HCT116 (cell line): ENCODE measurements around the gene RELB. TPM values are rescaled to one million over a fixed set of nuclear protein-coding genes. Genes with fewer than 3 reads are reported as not detected.

Experiments used
- ATAC-seq: fragments of 200-7000 bp; cut with Tn5 transposase; 2 replicates; pipeline ENCODE4 v1.9.1; 2020; ENCODE audit warnings: mild to moderate bottlenecking, moderate library complexity
- BruUV-seq: library from RNA; stranded (reverse); fragments of 400-500 nt; replicated peaks from 2 replicates; lab custom pipeline; 2021; lab: Mats Ljungman, UMichigan
- CTCF ChIA-PET: fragments of 300-600 bp; sonication (Branson Sonifier 250); formaldehyde crosslinking; loops from one replicate; lab custom pipeline; 2021; ENCODE audit warnings: antibody characterized with exemption; lab: Charles Lee
- POLR2A ChIA-PET: fragments of 300-600, 350-600 bp; sonication (Branson Sonifier 250); formaldehyde crosslinking; loops from one replicate; lab custom pipeline; 2021; ENCODE audit warnings: antibody characterized with exemption; lab: Charles Lee
- RAD21 ChIA-PET, 2 experiments: fragments of 300-600 bp; sonication (Branson Sonifier 250); formaldehyde crosslinking; loops; one replicate each; lab custom pipeline; 2023; ENCODE audit warnings: low total read pairs in 2 of 2; ENCODE audit not compliant: uncharacterized antibody in 2 of 2, unreplicated experiment in 2 of 2, low non-redundant PET in 1 of 2; lab: Charles Lee
- DNase-seq: peaks from one replicate; pipeline ENCODE4 v3.0.0-alpha.2; 2010; ENCODE audit warnings: low read depth, low spot score
- H2AFZ ChIP-seq: fragments of 200-600 bp; shearing (Covaris generic), sonication (generic); 2 replicates; pipeline ENCODE4 v1.6.1; 2017; ENCODE audit warnings: low read depth, mixed run types, mixed read lengths, antibody characterized with exemption, low read length; ENCODE audit not compliant: poor library complexity, severe bottlenecking
- H3K27ac ChIP-seq: 2 replicates; pipeline ENCODE4 v1.5.1; 2012; ENCODE audit warnings: low read depth, low read length
- H3K27me3 ChIP-seq: fragments of 200-600 bp; sonication (generic); 2 replicates; pipeline ENCODE4 v1.6.1; 2016; ENCODE audit warnings: mixed run types, low read length, mixed read lengths; ENCODE audit not compliant: insufficient read depth
- H3K36me3 ChIP-seq, 2 experiments: fragments of 200-500 bp in 1 of 2; fragments of 200-600 bp in 1 of 2; sonication (Bioruptor generic) in 1 of 2; sonication (generic) in 1 of 2; 2 replicates each; pipeline versions ENCODE4 v1.5.1 to v1.6.1; 2014 to 2016; ENCODE audit warnings: low read length in 2 of 2, inconsistent platforms in 1 of 2, mixed read lengths in 1 of 2, mixed run types in 1 of 2; ENCODE audit not compliant: insufficient read depth in 2 of 2, control insufficient read depth in 1 of 2
- H3K4me1 ChIP-seq, 2 experiments: fragments of 200-600 bp in 1 of 2; sonication (generic) in 1 of 2; 2 replicates each; pipeline versions ENCODE4 v1.5.1 to v1.6.1; 2012 to 2017; ENCODE audit warnings: low read length in 2 of 2, inconsistent platforms in 1 of 2, mild to moderate bottlenecking in 1 of 2, mixed read lengths in 1 of 2, mixed run types in 1 of 2, moderate library complexity in 1 of 2; ENCODE audit not compliant: insufficient read depth in 2 of 2, control insufficient read depth in 1 of 2
- H3K4me2 ChIP-seq: fragments of 200-600 bp; sonication (generic); 2 replicates; pipeline ENCODE4 v1.6.1; 2017; ENCODE audit warnings: mixed run types, low read length, mixed read lengths
- H3K4me3 ChIP-seq, 2 experiments: fragments of 200-600 bp in 1 of 2; sonication (generic) in 1 of 2; replicated peaks in 1 of 2; 2 replicates each; pipeline ENCODE4 v1.5.1; 2011 to 2016; ENCODE audit warnings: low read length in 2 of 2, control low read depth in 1 of 2, low read depth in 1 of 2, mild to moderate bottlenecking in 1 of 2, mixed read lengths in 1 of 2, mixed run types in 1 of 2
- H3K79me2 ChIP-seq: fragments of 200-600 bp; sonication (generic); 2 replicates; pipeline ENCODE4 v1.6.1; 2017; ENCODE audit warnings: mild to moderate bottlenecking, mixed run types, low read length, moderate library complexity, mixed read lengths; ENCODE audit not compliant: insufficient read depth
- H3K9ac ChIP-seq: fragments of 200-600 bp; sonication (generic); 2 replicates; pipeline ENCODE4 v1.6.1; 2016; ENCODE audit warnings: low read length, mixed read lengths
- H3K9me2 ChIP-seq: fragments of 200-600 bp; sonication (generic), shearing (Covaris generic); 2 replicates; pipeline ENCODE4 v1.6.1; 2017; ENCODE audit warnings: mixed run types, mild to moderate bottlenecking, moderate library complexity; ENCODE audit not compliant: insufficient read depth
- H3K9me3 ChIP-seq, 2 experiments: fragments of 200-500 bp in 1 of 2; fragments of 200-600 bp in 1 of 2; sonication (Bioruptor generic) in 1 of 2; sonication (generic) in 1 of 2; 2 replicates each; pipeline ENCODE4 v1.6.1; 2014 to 2017; ENCODE audit warnings: low read length in 2 of 2, mixed read lengths in 2 of 2, inconsistent platforms in 1 of 2, low read depth in 1 of 2, mild to moderate bottlenecking in 1 of 2, mixed run types in 1 of 2, moderate library complexity in 1 of 2; ENCODE audit not compliant: control insufficient read depth in 1 of 2, insufficient read depth in 1 of 2
- H4K20me1 ChIP-seq: fragments of 200-600 bp; sonication (generic), shearing (Covaris generic); 2 replicates; pipeline ENCODE4 v1.6.1; 2017; ENCODE audit warnings: mixed run types, mild to moderate bottlenecking, moderate library complexity; ENCODE audit not compliant: insufficient read depth
- CEBPB ChIP-seq: IDR thresholded peaks from 2 replicates; pipeline ENCODE4 v1.6.1; 2012; ENCODE audit warnings: low read depth
- EGR1 ChIP-seq: IDR thresholded peaks from 2 replicates; pipeline ENCODE4 v1.6.1; 2012; ENCODE audit warnings: low read depth
- ELF1 ChIP-seq: IDR thresholded peaks from 2 replicates; pipeline ENCODE4 v1.6.1; 2012; ENCODE audit warnings: low read depth, borderline replicate concordance
- FOSL1 ChIP-seq: IDR thresholded peaks from 2 replicates; pipeline ENCODE4 v1.6.1; 2012; ENCODE audit warnings: low read depth
- JUND ChIP-seq: IDR thresholded peaks from 2 replicates; pipeline ENCODE4 v1.6.1; 2012
- MAX ChIP-seq: IDR thresholded peaks from 2 replicates; pipeline ENCODE4 v1.6.1; 2012
- POLR2A ChIP-seq: IDR thresholded peaks from 2 replicates; pipeline ENCODE4 v1.7.0; 2011; ENCODE audit warnings: borderline replicate concordance; ENCODE audit not compliant: insufficient read depth, insufficient read length; ENCODE audit errors: extremely low read depth
- POLR2AphosphoS5 ChIP-seq: IDR thresholded peaks from 2 replicates; pipeline ENCODE4 v1.6.1; 2011; ENCODE audit warnings: mild to moderate bottlenecking, low read depth, low read length, moderate library complexity
- RAD21 ChIP-seq: IDR thresholded peaks from 2 replicates; pipeline ENCODE4 v1.6.1; 2012; ENCODE audit warnings: low read depth, mild to moderate bottlenecking
- SP1 ChIP-seq: IDR thresholded peaks from 2 replicates; pipeline ENCODE4 v1.6.1; 2012; ENCODE audit warnings: low read depth
- ZBTB33 ChIP-seq: IDR thresholded peaks from 2 replicates; pipeline ENCODE4 v1.6.1; 2011; ENCODE audit warnings: mild to moderate bottlenecking, low read length, moderate library complexity; ENCODE audit not compliant: insufficient replicate concordance; ENCODE audit errors: extremely low read depth
- ZFX ChIP-seq: fragments of 450-650 bp; IDR thresholded peaks from 2 replicates; pipeline ENCODE4 v1.6.1; 2017
- ZNF274 ChIP-seq: fragments of 200-500 bp; sonication (Bioruptor generic); IDR thresholded peaks from 2 replicates; pipeline ENCODE4 v1.6.1; 2014; ENCODE audit warnings: mild to moderate bottlenecking, low read depth, low read length, inconsistent platforms
- intact Hi-C: fragments of 100-400 bp; cut with micrococcal nuclease; formaldehyde crosslinking; loops from 2 replicates; pipeline ENCODE4 v1.10.0; 2022
- total RNA-seq: library from RNA; stranded (reverse); gene quantifications from one replicate; pipeline ENCODE4 v1.2.1, GENCODE V29; 2021; ENCODE audit not compliant: unreplicated experiment
- TF ChIP-seq, protein P1 (sequence below), 3 experiments: fragments of 200-600 bp in 1 of 3; sonication (generic) in 1 of 3; IDR thresholded peaks in 2 of 3; conservative IDR thresholded peaks in 1 of 3; 2 replicates each; pipeline ENCODE4 v1.5.1; 2012 to 2017; ENCODE audit warnings: low read depth in 2 of 3, low read length in 2 of 3, antibody characterized with exemption in 1 of 3, borderline replicate concordance in 1 of 3, control low read depth in 1 of 3, mild to moderate bottlenecking in 1 of 3, mixed read lengths in 1 of 3, mixed run types in 1 of 3, moderate library complexity in 1 of 3; ENCODE audit not compliant: insufficient read depth in 1 of 3

The RELB gene
- total RNA-seq, 1 experiment from 2014 or later: 12.9 TPM

GRCh38 chr19:45059258-45059965, 58.1 kb downstream of the RELB start:
- no peaks in the 10 kb centered on the region for H3K9me2 ChIP-seq
- DNase-seq: peak; percentile 62
- peak; percentile 84 for ATAC-seq
- peaks cover 19% of the 10 kb centered on the region for H3K79me2 ChIP-seq
- no TSS peak for BruUV-seq
- H3K27ac ChIP-seq: no peak overlapping the region
- H3K9ac ChIP-seq: no peak overlapping the region
- peaks cover 54 to 58% of the 10 kb centered on the region in 2 experiments; a peak in 3 of 4 replicates for H3K36me3 ChIP-seq
- ChIA-PET RAD21 (interaction anchor here in 1 of 2 experiments (0.5 kb wide), 1 partner anchor 152 kb away, joined by 4 read pairs; no protein-coding TSS in a partner anchor), CTCF (interaction anchor here (0.6 to 1.4 kb wide), 25 partner anchors 8 to 420 kb away, joined by 3 to 18 read pairs (median 4); partner anchors contain the start of genes APOE, CLASRP, PPP1R37 and TOMM40), POLR2A (interaction anchor here (0.5 kb wide), 1 partner anchor 195 kb away, joined by 3 read pairs; no protein-coding TSS in a partner anchor)
- intact Hi-C loops: loop anchor here (1.0 to 5.0 kb wide), 2 partner anchors 70 to 157 kb away; no protein-coding TSS in a partner anchor
- H3K27me3 ChIP-seq: no peaks in the 10 kb centered on the region
- no peak overlapping the region for H3K4me3 ChIP-seq
- no peaks in the 10 kb centered on the region for H3K9me3 ChIP-seq
- H2AFZ ChIP-seq: no peak overlapping the region
- H4K20me1 ChIP-seq: no peaks in the 10 kb centered on the region
- H3K4me2 ChIP-seq: no peak overlapping the region
- TF ChIP-seq ELF1 (no peak), RAD21 (peak; percentile 76), JUND (no peak), FOSL1 (no peak), POLR2A (no peak), ZFX (no peak), EGR1 (no peak), POLR2AphosphoS5 (no peak; the same call in 1 of the 2 replicates), SP1 (no peak), CEBPB (no peak), ZBTB33 (no peak), ZNF274 (no peak), MAX (no peak)
- TF ChIP-seq, protein P1, sequence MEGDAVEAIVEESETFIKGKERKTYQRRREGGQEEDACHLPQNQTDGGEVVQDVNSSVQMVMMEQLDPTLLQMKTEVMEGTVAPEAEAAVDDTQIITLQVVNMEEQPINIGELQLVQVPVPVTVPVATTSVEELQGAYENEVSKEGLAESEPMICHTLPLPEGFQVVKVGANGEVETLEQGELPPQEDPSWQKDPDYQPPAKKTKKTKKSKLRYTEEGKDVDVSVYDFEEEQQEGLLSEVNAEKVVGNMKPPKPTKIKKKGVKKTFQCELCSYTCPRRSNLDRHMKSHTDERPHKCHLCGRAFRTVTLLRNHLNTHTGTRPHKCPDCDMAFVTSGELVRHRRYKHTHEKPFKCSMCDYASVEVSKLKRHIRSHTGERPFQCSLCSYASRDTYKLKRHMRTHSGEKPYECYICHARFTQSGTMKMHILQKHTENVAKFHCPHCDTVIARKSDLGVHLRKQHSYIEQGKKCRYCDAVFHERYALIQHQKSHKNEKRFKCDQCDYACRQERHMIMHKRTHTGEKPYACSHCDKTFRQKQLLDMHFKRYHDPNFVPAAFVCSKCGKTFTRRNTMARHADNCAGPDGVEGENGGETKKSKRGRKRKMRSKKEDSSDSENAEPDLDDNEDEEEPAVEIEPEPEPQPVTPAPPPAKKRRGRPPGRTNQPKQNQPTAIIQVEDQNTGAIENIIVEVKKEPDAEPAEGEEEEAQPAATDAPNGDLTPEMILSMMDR (IDR thresholded peaks at IDR 0.05 in 2 of 3, conservative IDR thresholded peaks at IDR 0.05 in 1 of 3; ENCODE audit: borderline replicate concordance in 1 of 3, insufficient read depth in 1 of 3, low read depth in 2 of 3, low read length in 2 of 3): peak; percentile 67 to 95 (median 90); a peak in 5 of 6 replicates
- H3K4me1 ChIP-seq: no peaks in the 10 kb centered on the region
